Breast epithelium (tissue), 3 donors: Measurements from ENCODE around the gene FHIT.

Experiments used
- POLR2A ChIP-seq: fragments of 450-650 bp; IDR thresholded peaks from one replicate; pipeline ENCODE4 v1.6.1; 2016; ENCODE audit warnings: antibody characterized with exemption, mild to moderate bottlenecking, moderate library complexity
- POLR2AphosphoS5 ChIP-seq, 3 donors: sonication (generic); formaldehyde crosslinking; IDR thresholded peaks; one replicate each; pipeline ENCODE4 v1.6.1; 2017; ENCODE audit warnings: antibody characterized with exemption in 3 of 3
- TF ChIP-seq, protein P1 (sequence below), 3 donors: fragments of 450-650 bp; IDR thresholded peaks; one replicate each; pipeline ENCODE4 v1.5.1; 2016 to 2017; ENCODE audit warnings: antibody characterized with exemption in 3 of 3, mild to moderate bottlenecking in 3 of 3, moderate library complexity in 3 of 3

DNA sequence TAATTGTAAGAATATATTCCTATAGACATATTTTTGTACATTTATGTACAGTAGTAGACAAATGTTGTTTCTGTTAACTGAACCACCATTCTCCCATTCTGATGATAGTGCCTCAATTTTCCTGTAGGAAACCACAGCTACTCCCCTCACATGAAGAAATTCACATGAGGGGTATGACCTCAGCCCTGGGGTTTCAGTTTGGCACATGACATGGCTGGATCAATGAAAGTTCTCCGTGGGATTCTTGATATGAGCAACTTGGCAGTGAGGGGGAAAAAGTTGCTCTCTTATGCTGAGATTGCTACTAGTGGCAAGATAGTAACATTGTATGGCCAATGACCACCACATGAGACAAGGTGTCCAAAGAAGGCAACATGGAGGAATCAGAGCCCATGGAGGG, 1111.1 kb downstream of the FHIT start:
- TF ChIP-seq, protein P1, sequence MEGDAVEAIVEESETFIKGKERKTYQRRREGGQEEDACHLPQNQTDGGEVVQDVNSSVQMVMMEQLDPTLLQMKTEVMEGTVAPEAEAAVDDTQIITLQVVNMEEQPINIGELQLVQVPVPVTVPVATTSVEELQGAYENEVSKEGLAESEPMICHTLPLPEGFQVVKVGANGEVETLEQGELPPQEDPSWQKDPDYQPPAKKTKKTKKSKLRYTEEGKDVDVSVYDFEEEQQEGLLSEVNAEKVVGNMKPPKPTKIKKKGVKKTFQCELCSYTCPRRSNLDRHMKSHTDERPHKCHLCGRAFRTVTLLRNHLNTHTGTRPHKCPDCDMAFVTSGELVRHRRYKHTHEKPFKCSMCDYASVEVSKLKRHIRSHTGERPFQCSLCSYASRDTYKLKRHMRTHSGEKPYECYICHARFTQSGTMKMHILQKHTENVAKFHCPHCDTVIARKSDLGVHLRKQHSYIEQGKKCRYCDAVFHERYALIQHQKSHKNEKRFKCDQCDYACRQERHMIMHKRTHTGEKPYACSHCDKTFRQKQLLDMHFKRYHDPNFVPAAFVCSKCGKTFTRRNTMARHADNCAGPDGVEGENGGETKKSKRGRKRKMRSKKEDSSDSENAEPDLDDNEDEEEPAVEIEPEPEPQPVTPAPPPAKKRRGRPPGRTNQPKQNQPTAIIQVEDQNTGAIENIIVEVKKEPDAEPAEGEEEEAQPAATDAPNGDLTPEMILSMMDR (IDR thresholded peaks at IDR 0.05) = no peak
- no peak for TF ChIP-seq POLR2A
- TF ChIP-seq POLR2AphosphoS5 (IDR thresholded peaks at IDR 0.05) = no peak
